Type B pancreatic cell (in vitro differentiated cells): ENCODE results near the gene SACM1L. TPM values are rescaled to one million over a fixed set of nuclear protein-coding genes. Genes with fewer than 3 reads are reported as not detected.

ENCODE experiments used
- DNase-seq: peaks from one replicate; pipeline ENCODE4 v3.0.0; 2021; ENCODE audit warnings: mixed read lengths; ENCODE audit not compliant: unreplicated experiment; ENCODE audit errors: extremely low spot score
- H3K27ac Mint-ChIP-seq: 2 replicates; pipeline ENCODE4 v1.8.0; 2021; ENCODE audit warnings: mild to moderate bottlenecking, mixed read lengths
- H3K27me3 Mint-ChIP-seq: 2 replicates; pipeline ENCODE4 v1.8.0; 2021; ENCODE audit warnings: mixed read lengths
- H3K36me3 Mint-ChIP-seq: 2 replicates; pipeline ENCODE4 v1.8.0; 2021; ENCODE audit warnings: mixed read lengths
- H3K4me1 Mint-ChIP-seq: one replicate; pipeline ENCODE4 v1.8.0; 2021; ENCODE audit warnings: mixed read lengths; ENCODE audit not compliant: unreplicated experiment
- H3K4me3 Mint-ChIP-seq: 2 replicates; pipeline ENCODE4 v1.8.0; 2021; ENCODE audit warnings: mild to moderate bottlenecking, mixed read lengths
- H3K9me3 Mint-ChIP-seq: 2 replicates; pipeline ENCODE4 v1.8.0; 2021; ENCODE audit warnings: mixed read lengths
- total RNA-seq: library from RNA; stranded (reverse); gene quantifications from 2 replicates; pipeline ENCODE4 v1.2.1, GENCODE V29; 2021; ENCODE audit warnings: low replicate concordance
- TF ChIP-seq, protein P1 (sequence below): fragments of 200-600 bp; sonication (generic); conservative IDR thresholded peaks from 2 replicates; pipeline ENCODE4 v1.5.0; 2021; ENCODE audit warnings: antibody characterized with exemption, mild to moderate bottlenecking

Gene SACM1L
- total RNA-seq, 1 donor from 2014 or later: 51.6 TPM

DNA sequence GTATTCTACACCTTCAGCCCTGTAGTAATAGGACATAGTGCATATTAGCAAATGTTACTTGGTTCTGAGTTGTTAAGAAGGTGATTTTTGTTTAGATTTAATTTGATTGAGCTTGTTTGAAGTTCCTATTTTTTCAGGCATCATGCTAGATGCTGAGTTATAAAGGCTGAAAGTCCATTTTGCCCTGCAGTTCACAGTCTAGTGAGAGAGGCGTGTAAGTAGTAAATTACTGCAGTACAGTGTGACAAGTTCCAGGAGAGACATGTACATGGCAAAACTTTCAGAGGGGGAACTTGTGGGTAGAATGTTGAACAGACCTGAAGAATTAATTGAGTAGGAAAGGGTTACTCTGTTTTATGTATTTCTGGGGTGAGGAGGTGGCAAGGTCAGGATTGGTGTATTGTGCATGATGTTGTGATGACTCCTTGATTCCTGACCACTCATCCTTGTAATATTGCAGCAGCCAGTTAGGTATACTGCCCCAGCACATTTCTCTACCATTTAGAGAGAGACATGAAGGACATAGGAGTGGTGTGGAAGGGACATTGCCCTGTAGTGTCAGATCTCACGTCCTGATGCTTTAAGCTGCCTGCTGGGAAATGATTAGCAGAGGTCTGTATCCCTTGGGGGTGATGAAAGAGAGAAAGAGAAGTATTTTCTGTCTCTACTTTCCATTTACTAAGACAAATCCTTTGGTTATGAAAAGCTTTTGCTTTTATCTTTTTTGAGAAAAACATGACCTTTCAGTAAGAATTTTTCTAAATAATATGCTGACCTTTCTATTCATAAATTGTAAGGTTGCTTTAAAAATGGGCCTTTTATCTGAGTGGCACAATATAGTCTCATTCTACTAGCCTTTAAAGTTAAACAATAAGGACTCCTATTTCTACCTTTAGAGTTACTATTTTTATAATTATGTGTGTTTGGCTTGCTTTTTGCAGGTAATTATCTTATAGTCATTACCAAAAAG is 16.9 kb downstream of the SACM1L start:
- Mint-ChIP-seq H3K9me3 (no peaks in the 10 kb centered on the region), H3K4me3 (no peak overlapping the region), H3K27ac (no peak overlapping the region), H3K36me3 (peaks cover 28% of the 10 kb centered on the region), H3K27me3 (no peaks in the 10 kb centered on the region), H3K4me1 (no peaks in the 10 kb centered on the region)
- DNase-seq: no peak
- TF ChIP-seq, protein P1, sequence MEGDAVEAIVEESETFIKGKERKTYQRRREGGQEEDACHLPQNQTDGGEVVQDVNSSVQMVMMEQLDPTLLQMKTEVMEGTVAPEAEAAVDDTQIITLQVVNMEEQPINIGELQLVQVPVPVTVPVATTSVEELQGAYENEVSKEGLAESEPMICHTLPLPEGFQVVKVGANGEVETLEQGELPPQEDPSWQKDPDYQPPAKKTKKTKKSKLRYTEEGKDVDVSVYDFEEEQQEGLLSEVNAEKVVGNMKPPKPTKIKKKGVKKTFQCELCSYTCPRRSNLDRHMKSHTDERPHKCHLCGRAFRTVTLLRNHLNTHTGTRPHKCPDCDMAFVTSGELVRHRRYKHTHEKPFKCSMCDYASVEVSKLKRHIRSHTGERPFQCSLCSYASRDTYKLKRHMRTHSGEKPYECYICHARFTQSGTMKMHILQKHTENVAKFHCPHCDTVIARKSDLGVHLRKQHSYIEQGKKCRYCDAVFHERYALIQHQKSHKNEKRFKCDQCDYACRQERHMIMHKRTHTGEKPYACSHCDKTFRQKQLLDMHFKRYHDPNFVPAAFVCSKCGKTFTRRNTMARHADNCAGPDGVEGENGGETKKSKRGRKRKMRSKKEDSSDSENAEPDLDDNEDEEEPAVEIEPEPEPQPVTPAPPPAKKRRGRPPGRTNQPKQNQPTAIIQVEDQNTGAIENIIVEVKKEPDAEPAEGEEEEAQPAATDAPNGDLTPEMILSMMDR: no peak

DNA sequence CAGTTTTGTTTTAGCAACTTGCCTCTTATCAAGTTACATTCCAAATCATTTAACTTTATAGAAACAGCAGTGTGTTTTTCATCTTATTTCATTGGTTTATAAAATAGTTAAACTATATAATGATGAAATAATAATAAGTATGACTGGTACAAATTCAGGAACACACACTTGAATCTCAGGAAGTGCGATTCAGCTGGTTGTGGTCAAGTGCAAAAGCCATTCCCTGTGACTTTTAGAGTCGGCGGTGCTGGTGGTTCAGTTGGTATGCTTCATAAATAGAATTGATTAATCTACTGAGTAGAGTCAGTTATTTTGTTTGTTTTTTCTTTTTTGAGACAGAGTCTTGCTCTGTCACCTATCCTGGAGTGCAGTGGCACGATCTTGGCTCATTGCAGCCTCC is 22.7 kb downstream of the SACM1L start:
- no peak for DNase-seq
- no peak overlapping the region for H3K27ac Mint-ChIP-seq
- TF ChIP-seq, protein P1: no peak
- H3K36me3 Mint-ChIP-seq: peaks cover 41% of the 10 kb centered on the region
- H3K9me3 Mint-ChIP-seq: no peaks in the 10 kb centered on the region
- H3K4me3 Mint-ChIP-seq: no peak overlapping the region
- H3K27me3 Mint-ChIP-seq: no peaks in the 10 kb centered on the region
- peaks cover 5% of the 10 kb centered on the region for H3K4me1 Mint-ChIP-seq

DNA sequence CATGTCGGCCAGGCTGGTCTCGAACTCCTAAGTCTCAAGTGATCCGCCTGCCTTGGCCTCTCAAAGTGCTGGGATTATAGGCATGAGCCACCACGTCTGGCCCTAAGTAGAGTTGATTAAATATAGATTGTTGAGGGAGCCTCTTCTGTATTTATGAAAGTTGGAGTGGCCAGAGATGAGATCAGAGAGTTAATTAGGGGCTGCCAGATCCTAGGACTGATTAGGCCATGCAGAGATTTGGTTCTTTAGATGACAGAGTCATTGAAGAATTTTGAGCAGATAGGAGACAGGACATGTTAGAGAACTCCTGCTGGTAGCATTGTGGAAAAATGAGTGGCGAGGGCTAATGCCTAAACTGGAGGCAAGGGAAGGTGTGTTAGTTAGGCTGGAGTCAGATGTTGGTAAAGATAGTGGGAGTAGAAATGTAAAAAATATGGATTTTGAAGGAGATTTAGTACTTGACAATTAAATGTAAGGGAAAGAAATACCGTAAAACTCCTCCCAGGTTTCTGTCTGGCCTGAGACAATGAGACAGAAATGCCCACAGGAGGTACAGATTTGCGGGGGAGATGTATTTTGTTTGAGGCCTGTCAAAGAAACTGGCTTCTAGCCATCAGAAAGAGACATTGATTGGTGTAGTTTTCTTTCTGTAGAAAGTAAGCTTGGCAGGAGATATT is 23.4 kb downstream of the SACM1L start:
- peak overlapping the region; percentile 2 for H3K4me3 Mint-ChIP-seq
- peaks cover 40% of the 10 kb centered on the region for H3K36me3 Mint-ChIP-seq
- no peaks in the 10 kb centered on the region for H3K27me3 Mint-ChIP-seq
- DNase-seq: no peak
- H3K4me1 Mint-ChIP-seq: peaks cover 5% of the 10 kb centered on the region
- H3K27ac Mint-ChIP-seq: peak overlapping the region; percentile 14
- TF ChIP-seq, protein P1: no peak
- no peaks in the 10 kb centered on the region for H3K9me3 Mint-ChIP-seq

DNA sequence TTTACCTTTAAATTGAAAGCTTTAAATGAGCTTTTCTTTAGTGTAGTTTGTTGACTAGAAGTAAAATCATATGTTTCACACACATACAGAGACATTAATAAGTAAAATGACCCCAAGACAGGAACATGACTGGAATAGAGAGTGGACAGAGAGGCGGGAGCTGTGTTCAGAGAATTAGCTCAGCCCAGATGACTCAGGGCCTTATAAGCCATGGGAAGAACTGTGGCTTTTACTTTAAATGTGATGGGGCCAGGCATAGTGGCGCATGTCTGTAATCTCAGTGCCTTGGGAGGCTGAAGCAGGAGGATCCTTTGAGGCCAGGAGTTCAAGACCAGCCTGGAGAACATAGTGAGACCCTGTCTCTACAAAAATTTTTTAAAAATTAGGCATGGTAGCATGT is 26.7 kb downstream of the SACM1L start:
- Mint-ChIP-seq H3K27ac (no peak overlapping the region), H3K9me3 (no peaks in the 10 kb centered on the region), H3K27me3 (no peaks in the 10 kb centered on the region), H3K36me3 (peaks cover 31% of the 10 kb centered on the region), H3K4me1 (peaks cover 5% of the 10 kb centered on the region), H3K4me3 (no peak overlapping the region)
- TF ChIP-seq, protein P1: no peak
- no peak for DNase-seq

DNA sequence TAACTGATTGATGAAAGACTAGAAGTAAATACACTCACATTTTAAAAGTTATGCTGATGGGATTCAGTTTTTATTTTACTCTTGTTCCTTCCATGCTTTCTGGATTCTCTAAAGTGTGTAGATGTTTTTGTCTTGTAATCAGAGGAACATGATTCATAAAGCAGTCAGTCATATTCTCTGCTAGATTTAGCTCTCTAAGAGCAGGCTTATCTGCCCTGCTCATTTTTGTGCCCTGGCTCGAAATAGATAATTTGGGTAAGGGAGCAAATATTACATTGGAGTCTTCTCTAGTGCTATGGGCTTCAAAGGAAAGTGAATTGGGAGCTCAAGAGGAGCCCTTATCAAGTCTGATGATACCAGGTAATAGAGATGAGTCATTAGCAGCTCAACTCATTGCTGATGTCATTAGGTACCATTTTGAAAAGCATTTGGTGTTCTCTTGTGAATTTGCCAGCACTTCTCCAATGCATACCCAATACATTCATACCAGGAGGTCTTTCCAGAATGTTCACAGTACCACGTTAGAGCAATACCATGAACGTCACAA is 27.7 kb downstream of the SACM1L start:
- peaks cover 28% of the 10 kb centered on the region for H3K36me3 Mint-ChIP-seq
- H3K27me3 Mint-ChIP-seq: no peaks in the 10 kb centered on the region
- no peak overlapping the region for H3K4me3 Mint-ChIP-seq
- TF ChIP-seq, protein P1: no peak
- no peak for DNase-seq
- H3K4me1 Mint-ChIP-seq: peaks cover 5% of the 10 kb centered on the region
- no peaks in the 10 kb centered on the region for H3K9me3 Mint-ChIP-seq
- H3K27ac Mint-ChIP-seq: no peak overlapping the region
